Measurements from ENCODE around the gene STX5. TPM values are rescaled to one million over a fixed set of nuclear protein-coding genes. Genes with fewer than 3 reads are reported as not detected.

STX5 gene
- total and polyA plus RNA-seq, 9 of the 15 experiments (the other 6 are each of a cell fraction or from before 2014, with no cell fraction given): 2.8 to 28.6 (median 23.7) TPM

DNA sequence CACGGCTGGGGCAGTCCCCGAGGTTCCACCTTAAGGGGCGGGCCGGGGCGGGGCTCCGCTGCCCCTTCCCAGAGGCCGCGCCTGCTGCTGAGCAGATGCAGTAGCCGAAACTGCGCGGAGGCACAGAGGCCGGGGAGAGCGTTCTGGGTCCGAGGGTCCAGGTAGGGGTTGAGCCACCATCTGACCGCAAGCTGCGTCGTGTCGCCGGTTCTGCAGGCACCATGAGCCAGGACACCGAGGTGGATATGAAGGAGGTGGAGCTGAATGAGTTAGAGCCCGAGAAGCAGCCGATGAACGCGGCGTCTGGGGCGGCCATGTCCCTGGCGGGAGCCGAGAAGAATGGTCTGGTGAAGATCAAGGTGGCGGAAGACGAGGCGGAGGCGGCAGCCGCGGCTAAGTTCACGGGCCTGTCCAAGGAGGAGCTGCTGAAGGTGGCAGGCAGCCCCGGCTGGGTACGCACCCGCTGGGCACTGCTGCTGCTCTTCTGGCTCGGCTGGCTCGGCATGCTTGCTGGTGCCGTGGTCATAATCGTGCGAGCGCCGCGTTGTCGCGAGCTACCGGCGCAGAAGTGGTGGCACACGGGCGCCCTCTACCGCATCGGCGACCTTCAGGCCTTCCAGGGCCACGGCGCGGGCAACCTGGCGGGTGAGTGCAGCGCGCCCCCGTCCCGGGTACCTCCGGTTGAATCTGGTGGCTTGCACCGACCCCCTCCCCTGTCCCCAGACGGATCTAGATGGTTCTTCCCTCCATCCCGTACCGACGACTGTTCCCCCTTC, 49.1 kb upstream of the STX5 start, which contains the start of gene SLC3A2 (continued):
- TF ChIP-seq, protein P1, sequence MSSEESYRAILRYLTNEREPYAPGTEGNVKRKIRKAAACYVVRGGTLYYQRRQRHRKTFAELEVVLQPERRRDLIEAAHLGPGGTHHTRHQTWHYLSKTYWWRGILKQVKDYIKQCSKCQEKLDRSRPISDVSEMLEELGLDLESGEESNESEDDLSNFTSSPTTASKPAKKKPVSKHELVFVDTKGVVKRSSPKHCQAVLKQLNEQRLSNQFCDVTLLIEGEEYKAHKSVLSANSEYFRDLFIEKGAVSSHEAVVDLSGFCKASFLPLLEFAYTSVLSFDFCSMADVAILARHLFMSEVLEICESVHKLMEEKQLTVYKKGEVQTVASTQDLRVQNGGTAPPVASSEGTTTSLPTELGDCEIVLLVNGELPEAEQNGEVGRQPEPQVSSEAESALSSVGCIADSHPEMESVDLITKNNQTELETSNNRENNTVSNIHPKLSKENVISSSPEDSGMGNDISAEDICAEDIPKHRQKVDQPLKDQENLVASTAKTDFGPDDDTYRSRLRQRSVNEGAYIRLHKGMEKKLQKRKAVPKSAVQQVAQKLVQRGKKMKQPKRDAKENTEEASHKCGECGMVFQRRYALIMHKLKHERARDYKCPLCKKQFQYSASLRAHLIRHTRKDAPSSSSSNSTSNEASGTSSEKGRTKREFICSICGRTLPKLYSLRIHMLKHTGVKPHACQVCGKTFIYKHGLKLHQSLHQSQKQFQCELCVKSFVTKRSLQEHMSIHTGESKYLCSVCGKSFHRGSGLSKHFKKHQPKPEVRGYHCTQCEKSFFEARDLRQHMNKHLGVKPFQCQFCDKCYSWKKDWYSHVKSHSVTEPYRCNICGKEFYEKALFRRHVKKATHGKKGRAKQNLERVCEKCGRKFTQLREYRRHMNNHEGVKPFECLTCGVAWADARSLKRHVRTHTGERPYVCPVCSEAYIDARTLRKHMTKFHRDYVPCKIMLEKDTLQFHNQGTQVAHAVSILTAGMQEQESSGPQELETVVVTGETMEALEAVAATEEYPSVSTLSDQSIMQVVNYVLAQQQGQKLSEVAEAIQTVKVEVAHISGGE (CRISPR knock-in tag; IDR thresholded peaks at IDR 0.05): peak in 1 of 3 experiments; percentile 63; a peak in 1 of 6 replicates
- TF ChIP-seq HMG20A (CRISPR knock-in tag; conservative IDR thresholded peaks at IDR 0.05) (no peak), ZNF324 (CRISPR knock-in tag; IDR thresholded peaks at IDR 0.05) (0 out of 2 replicates have a peak, but pooled peaks have one; percentile 25), CREM (IDR thresholded peaks at IDR 0.05; ENCODE audit: low read depth) (peak; percentile 78), ARID1B (IDR thresholded peaks at IDR 0.05) (peak; percentile 11; the same call in 1 of the 2 replicates), ZNF140 (CRISPR knock-in tag; IDR thresholded peaks at IDR 0.05) (no peak), ZFX (CRISPR knock-in tag; IDR thresholded peaks at IDR 0.05) (peak; percentile 90), SP2 (IDR thresholded peaks at IDR 0.05; ENCODE audit: extremely low read depth, low read depth, low read length, poor library complexity, severe bottlenecking) (no peak), CHD4 (IDR thresholded peaks at IDR 0.05; ENCODE audit: insufficient read depth, insufficient replicate concordance, low read depth, low read length, poor library complexity, severe bottlenecking) (no peak), CBX3 (IDR thresholded peaks at IDR 0.05; ENCODE audit: borderline replicate concordance in 1 of 2, low read length in 2 of 2) (peak in 1 of 2 experiments; percentile 11; a peak in 1 of 3 replicates), CBX2 (IDR thresholded peaks at IDR 0.05; ENCODE audit: insufficient read depth, low read length, poor library complexity, severe bottlenecking) (no peak), ZNF224 (CRISPR knock-in tag; IDR thresholded peaks at IDR 0.05) (no peak), ZNF75A (CRISPR knock-in tag; IDR thresholded peaks at IDR 0.05) (0 out of 2 replicates have a peak, but pooled peaks have one; percentile 8), ZNF584 (CRISPR knock-in tag; IDR thresholded peaks at IDR 0.05; ENCODE audit: low read depth) (peak; percentile 68; the same call in 1 of the 2 replicates)
- TF ChIP-seq, protein P2, sequence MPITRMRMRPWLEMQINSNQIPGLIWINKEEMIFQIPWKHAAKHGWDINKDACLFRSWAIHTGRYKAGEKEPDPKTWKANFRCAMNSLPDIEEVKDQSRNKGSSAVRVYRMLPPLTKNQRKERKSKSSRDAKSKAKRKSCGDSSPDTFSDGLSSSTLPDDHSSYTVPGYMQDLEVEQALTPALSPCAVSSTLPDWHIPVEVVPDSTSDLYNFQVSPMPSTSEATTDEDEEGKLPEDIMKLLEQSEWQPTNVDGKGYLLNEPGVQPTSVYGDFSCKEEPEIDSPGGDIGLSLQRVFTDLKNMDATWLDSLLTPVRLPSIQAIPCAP (CRISPR knock-in tag; IDR thresholded peaks at IDR 0.05; ENCODE audit: borderline replicate concordance): no peak
- TF ChIP-seq, protein P3, sequence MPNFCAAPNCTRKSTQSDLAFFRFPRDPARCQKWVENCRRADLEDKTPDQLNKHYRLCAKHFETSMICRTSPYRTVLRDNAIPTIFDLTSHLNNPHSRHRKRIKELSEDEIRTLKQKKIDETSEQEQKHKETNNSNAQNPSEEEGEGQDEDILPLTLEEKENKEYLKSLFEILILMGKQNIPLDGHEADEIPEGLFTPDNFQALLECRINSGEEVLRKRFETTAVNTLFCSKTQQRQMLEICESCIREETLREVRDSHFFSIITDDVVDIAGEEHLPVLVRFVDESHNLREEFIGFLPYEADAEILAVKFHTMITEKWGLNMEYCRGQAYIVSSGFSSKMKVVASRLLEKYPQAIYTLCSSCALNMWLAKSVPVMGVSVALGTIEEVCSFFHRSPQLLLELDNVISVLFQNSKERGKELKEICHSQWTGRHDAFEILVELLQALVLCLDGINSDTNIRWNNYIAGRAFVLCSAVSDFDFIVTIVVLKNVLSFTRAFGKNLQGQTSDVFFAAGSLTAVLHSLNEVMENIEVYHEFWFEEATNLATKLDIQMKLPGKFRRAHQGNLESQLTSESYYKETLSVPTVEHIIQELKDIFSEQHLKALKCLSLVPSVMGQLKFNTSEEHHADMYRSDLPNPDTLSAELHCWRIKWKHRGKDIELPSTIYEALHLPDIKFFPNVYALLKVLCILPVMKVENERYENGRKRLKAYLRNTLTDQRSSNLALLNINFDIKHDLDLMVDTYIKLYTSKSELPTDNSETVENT (CRISPR knock-in tag; IDR thresholded peaks at IDR 0.05): peak; percentile 78
- TF ChIP-seq, protein P4, sequence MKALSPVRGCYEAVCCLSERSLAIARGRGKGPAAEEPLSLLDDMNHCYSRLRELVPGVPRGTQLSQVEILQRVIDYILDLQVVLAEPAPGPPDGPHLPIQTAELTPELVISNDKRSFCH (CRISPR knock-in tag; IDR thresholded peaks at IDR 0.05): no peak
- TF ChIP-seq, protein P4 (tag; IDR thresholded peaks at IDR 0.05): peak; percentile 95

Data from K562 (cell line).